AG09319 (cell line): ENCODE measurements around the gene RNF141.

Experiments used
- DNase-seq: peaks from one replicate; pipeline ENCODE4 v3.0.0-alpha.2; 2010; ENCODE audit warnings: low read depth; ENCODE audit errors: extremely low read depth
- CTCF ChIP-seq: IDR thresholded peaks from 2 replicates; pipeline ENCODE4 v1.5.1; 2011; ENCODE audit warnings: low read depth, mild to moderate bottlenecking, inconsistent platforms, low read length, moderate library complexity

The RNF141 gene

GRCh38 chr11:10544491-10545465 lies 3.8 kb upstream of the RNF141 start:
- DNase-seq: no peak
- no peak for TF ChIP-seq CTCF

DNA sequence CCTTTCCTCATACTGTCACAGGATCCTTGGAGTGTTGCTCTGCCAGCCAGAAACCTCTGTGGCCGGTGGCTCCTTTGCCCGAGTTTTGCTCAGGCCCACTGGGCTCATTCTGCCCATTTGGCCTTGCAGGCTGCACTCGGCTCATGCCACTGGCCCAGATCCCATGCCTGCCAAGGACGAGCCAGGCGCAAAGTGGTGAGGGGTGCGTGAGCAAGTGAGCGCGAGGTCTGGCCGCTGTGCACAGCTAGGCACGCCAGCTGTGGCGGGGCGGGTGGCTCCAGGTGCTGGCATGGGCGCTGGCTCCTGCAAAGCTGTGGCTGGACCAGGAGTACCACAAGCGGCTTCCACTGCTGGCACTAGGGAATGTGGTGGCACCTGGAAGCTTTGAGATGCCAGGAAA lies 2.8 kb upstream of the RNF141 start:
- TF ChIP-seq CTCF: no peak
- no peak for DNase-seq

DNA sequence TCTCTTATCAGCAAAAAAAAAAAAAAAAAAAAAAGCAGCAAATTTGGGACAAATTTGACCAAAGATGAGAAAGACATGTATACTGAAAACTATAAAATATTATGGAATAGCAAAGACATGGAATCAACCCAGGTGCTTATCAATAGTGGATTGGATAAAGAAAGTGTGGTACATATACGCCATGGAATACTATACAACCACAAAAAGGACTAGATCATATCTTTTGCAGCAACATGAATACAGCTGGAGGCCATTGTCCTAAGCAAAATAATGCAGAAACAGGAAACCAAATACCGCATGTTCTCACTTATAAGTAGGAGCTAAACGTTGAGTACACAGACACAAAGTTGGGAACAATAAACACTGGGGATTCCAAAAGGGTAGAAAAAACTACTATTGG lies 1.8 kb upstream of the RNF141 start:
- no peak for DNase-seq
- no peak for TF ChIP-seq CTCF

- TF ChIP-seq CTCF: no peak
- DNase-seq: no peak
These were observed 559 bp upstream of the RNF141 start for GRCh38 chr11:10541561-10541930.

GRCh38 chr11:10540546-10540914 lies 457 bp downstream of the RNF141 start:
- no peak for DNase-seq

DNA sequence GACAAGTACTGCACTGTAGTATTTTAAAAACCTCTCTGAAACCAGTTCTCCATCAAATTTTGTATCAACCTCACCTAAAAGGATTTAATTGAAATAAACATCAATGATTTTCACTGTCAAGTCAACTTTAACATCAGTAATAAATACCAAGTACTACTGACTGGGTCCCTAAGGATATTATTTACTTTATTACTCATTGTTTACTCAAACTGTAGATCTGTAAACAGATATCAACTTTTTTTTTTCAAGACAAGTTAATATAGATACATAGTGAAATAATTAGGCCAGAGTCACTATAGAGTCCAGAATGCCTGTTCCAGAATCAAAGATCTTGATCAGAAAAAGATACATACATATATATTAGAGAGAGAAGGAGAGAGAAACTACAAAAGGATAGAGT lies 1.6 kb downstream of the RNF141 start:
- TF ChIP-seq CTCF: no peak
- DNase-seq: no peak

More at GRCh38 chr11:10540546-10540914, 457 bp downstream of the RNF141 start:
- TF ChIP-seq CTCF: no peak; the same call in 1 of the 2 replicates

DNA sequence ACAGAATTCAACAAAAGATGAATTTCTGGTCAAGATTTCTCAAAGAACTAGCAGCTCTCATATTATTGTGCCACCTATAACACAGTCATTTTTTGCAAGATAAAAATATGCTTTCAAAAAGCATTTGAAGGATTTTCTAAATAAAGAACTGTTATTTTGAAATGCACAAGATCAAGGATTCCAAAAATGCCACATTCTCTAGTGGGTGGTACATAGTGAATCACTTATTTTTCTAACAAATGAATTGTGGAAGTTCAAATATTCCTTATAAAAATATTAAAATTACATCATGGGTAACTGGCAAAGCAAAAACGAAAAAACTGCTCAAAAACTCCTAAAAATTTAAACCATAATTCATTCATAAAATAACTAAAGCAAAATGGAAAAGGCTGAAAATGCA lies 2.1 kb downstream of the RNF141 start:
- no peak for TF ChIP-seq CTCF
- DNase-seq: no peak
